NCI-H187 treated with DMSO at 0.1 percent for 48 hours (cell line): ENCODE data around the gene DENND6B.
"Not testable (repeated sequence)": the region's sequence is repeated elsewhere in the genome, so short reads cannot be mapped to it uniquely, and the experiment has no call there.

Experiments used
- DNase-seq: peaks from one replicate; lab custom pipeline; 2025; lab: John Stamatoyannopoulos, UW

The DENND6B gene, protein sequence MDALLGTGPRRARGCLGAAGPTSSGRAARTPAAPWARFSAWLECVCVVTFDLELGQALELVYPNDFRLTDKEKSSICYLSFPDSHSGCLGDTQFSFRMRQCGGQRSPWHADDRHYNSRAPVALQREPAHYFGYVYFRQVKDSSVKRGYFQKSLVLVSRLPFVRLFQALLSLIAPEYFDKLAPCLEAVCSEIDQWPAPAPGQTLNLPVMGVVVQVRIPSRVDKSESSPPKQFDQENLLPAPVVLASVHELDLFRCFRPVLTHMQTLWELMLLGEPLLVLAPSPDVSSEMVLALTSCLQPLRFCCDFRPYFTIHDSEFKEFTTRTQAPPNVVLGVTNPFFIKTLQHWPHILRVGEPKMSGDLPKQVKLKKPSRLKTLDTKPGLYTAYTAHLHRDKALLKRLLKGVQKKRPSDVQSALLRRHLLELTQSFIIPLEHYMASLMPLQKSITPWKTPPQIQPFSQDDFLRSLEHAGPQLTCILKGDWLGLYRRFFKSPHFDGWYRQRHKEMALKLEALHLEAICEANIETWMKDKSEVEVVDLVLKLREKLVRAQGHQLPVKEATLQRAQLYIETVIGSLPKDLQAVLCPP

DNA sequence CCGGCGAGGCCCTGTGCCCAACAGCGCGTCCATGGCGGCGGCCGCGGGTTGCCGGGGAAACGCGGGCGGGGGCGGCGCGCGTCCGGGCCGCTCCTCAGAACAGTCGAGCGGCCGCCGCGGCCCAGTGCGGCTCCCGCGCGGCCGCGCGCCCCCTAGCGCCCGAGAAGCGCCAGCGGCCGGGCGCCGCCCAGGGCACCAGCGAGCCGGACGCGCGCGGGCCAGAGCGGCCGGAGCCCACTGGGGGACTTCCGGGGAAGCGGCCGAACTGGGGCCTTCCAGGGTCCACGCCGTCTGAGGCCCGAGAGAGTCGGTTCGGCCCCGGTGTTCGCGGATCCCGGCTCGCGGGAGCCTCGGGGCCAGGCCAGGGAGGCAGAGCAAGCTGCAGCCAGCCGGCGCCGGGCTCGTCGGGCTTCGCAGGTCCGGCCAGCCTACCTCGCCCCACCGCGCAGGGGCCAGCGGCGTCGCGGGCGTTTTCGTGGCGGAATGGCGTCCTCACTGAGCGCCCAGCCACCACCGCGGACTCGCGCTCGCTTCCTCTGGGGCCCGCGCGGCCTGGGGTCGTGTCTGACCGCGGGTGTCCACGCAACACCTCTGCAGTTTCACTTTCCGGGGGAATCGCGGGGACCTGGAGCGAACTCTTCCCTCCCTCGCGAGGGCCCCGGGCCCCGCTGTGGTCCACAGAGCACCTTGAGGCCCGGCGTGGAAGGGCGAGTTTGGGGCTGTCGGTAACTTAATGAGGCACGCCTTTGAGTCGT lies at the start of gene DENND6B:
DENND6B (minus strand) TSS at position 57 of the 755 bp plus-strand sequence; CDS start at position 33, 24 bp downstream.
- no peak for DNase-seq

DNA sequence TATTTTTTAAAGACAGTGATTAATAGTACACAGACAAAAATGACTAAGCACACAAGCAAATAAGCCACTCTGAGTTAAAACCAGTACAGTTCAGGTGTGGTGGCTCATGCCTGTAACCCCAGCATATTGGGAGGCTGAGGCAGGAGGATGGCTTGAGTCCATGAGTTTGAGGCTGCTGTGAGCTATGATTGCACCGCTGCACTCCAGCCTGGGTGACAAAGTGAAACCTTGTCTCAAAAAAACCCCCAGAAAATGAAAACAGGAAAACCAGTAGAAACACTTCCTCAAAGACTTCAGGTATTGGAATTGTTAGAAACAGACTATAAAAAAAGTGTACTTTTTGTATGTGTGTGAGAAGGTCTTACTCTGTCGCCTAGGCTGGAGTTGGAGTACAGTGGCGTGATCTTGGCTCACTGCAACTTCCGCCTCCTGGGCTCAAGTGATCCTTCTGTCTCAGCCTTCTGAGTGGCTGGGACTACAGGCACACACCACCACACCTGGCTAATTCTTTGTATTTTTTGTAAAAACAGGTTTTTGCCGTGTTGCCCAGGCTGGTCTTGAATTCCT lies 49.4 kb upstream of the DENND6B start:
- DNase-seq: no peak

DNA sequence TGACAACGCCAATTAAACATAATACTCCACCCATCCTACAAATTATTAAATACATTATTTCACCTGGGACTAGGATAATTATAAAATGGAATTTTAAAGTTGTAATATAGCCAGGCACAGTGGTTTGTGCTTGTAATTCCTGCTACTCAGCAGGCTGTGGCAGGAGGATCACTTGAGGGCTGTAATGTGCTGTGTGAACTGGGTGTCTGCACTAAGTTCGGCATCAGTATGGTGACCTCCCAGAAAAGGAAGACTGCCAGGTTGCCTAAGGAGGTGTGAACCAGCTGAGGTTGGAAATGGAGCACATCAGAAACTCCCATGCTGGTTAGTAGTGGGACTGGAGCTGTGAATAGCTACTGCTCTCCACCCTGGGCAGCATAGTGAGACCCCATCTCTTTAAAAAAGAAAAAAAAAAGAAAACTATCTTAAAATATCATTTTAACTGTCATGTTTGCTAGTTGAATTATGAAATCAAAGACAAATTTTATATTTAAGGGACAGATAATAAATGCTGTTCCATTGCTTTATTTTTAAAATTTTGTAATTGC lies 44.4 kb upstream of the DENND6B start:
- no peak for DNase-seq

DNA sequence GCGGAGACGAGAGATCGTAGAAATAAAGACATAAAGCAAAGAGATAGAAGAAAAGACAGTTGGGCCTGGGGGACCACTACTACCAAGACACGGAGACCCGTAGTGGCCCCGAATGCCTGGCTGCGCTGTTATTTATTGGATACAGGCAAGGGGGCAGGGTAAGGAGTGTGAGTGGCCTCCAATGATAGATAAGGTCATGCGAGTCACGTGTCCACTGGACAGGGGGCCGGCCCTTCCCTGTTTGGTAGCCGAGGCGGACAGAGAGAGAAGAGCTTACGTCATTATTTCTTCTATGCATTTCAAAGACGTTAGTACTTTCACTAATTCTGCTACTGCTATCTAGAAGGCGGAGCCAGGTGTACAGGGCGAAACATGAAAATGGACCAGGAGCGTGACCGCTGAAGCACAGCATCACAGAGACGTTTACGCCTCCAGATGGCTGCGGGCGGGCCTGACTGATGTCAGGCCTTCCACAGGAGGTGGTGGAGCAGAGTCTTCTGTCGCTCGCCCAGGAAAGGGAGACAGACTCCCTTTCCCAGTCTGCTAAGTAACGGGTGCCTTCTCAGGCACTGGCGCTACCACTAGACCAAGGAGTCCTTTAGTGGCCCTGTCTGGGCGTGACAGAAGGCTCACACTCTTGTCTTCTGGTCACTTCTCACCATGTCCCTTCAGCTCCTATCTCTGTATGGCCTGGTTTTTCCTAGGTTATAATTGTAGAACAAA lies 41.1 kb upstream of the DENND6B start:
- DNase-seq: no peak

DNA sequence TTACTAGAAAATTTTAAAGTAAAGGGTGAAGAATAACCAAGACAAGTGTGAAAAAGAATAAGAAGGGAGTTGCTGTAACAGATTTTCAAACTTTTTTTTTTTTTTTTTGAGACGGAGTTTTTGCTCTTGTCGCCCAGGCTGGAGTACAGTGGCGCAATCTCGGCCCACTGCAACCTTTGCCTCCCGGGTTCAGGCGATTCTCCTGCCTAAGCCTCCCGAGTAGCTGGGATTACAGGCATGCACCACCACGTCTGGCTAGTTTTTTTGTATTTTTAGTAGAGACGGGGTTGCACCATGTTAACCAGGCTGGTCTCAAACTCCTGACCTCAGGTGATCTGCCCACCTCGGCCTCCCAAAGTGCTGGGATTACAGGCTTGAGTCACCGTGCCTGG lies 37.0 kb upstream of the DENND6B start:
- not testable (repeated sequence) for DNase-seq

DNA sequence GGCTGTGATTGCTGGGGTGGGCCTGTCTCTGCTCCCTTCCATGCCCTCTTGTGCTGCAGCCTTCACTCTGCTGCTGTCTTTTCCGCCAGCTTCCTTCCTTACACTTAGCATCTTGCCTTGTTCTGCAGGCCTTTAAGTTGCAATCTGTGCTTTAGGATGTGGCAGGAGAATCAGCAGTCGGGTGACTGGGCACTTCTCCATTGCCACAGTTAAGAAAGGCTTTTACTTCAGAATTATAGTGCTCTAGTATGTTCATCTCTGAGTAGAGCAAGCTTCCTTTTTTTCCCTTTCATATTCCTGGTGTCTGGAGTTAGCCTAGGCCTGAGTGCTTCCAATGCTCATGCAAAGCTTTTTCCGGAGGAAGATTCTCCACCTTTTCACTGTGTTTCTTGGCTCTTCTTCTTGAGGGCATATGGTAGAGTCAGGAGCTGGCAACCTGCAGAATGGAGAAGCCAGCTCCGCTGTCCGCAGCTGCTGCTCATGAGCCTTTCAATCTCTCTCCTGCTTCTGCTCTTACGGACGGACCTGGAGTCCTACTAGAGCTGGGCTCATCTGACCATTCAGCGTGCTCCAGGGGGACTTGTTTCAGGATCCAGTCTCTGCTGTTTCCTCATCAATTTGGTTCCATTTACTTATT lies 36.5 kb upstream of the DENND6B start:
- DNase-seq: no peak

DNA sequence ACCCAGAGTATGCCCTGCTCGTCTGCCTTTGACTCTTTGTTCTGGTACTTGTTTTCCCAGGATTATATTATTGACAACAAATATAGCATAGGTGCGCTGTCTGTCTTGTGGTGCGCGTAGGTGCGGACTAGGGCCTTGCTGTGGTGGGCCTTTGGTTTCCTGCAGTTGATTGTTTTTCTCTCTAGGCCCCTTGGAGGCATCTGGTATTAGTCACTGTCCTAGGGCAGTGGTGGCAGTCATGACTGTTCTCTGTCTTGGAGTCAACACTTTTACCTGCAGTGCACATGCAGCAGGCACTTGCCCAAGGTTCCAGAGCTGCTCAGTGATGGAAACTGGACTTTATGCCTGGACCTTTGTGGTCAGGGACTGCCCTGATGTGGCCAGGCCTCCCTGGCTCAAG lies 34.9 kb upstream of the DENND6B start:
- no peak for DNase-seq

DNA sequence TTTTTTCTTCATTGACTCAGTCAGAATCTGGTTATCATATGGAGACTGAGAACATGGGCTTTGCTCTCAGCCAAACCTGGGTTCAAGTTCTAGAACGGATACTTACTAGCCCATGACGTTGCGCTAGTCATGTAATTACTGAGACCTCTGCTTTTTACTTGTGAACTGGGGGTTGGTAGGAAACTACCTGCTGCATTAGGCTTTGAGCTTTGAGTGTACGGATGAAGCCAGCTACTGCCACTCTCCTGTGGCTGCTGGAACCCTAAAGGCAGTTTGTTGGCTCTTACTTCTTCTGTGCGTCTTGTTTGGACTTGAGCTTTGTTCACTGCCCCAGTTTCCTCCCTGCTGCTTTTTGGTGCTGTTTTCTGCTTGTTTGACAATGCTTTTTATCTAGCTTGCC lies 34.4 kb upstream of the DENND6B start:
- DNase-seq: no peak

DNA sequence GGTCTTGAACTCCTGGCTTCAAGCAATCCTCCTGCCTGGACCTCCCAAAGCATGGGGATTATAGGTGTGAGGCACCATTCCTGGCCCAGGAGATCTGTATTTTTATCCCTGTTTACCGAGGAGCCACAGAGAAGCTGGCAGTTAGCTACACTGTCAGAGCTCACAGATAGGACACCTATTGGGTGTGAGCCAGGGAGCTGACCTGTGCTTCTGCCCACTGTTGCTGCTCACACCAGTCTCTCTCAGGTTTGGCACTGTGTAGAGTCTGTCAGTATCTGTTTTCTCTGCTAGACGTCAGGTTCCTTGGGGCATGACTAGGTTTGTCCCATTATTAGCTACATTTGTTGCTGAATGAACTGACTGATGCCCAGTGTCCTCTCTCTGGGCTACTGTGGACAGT lies 33.8 kb upstream of the DENND6B start:
- DNase-seq: no peak

DNA sequence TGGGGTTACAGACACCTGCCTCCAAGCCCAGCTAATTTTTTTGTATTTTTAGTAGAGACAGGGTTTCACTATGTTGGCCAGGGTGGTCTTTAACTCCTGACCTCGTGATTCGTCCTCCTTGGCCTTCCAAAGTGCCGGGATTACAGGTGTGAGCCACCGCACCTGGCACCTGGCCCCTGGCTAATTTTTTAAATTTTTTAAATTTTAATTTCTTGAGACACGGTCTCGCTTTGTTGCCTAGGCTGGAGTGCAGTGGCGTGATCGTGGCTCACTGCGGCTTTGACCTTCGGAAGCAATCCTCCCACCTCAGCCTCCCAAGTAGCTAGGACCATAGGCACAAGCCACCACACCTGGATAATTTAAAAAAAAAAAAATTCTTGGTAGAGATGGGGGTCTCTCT lies 30.9 kb upstream of the DENND6B start:
- no peak for DNase-seq

DNA sequence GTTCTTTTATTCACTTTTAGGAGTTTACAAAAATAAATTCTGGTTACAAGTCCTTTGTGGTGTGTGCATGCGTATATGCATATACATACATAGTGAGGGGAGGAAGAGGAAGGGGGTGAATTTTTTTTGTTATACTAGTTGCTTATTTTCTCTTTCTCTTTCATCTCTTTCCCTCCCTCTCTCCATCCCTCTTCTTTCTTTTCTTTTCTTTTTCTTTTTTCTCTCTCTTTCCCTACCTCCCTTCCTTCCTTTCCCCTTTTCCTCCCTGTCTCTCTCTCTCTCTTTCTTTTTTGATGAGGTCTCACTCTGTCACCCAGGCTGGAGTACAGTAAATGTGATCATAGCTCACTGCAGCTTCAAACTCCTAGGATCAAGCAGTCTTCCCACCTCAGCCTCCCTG lies 30.4 kb upstream of the DENND6B start:
- no peak for DNase-seq

DNA sequence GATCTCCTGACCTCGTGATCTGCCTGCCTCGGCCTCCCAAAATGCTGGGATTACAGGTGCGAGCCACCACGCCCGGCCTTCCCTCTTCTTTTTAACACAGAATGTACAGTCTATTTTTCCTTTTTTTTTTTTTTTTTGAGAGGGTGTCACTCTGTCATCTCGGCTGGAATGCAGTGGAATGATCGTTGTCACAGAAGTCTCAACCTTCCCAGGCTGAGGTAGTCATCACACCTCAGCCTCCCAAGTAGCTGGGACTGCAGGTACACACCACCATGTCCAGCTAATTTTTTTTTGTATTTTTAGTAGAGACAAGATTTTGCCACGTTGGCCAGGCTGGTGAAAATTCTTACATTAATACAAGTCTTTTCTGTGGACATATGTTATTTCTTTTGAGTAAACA lies 29.4 kb upstream of the DENND6B start:
- DNase-seq: no peak

DNA sequence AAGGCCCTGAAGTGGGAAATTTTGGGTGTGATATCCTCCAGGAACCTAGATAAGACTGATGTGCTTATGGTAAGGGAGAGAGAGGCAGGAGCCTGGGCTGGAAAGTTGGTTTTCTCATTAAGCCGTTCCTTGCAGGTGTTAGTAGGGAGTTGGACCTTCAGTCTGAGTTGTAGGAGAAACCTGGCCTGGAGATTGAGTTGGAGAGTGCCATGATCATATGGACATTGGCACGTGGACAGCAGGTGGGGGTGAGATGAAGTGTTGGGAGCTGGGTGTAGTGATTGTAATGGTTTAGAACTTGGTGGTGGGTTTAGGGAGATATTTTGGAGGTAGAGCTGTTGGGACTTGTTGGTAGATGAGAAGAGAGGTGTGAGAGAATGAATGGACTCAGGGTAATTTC lies 21.2 kb upstream of the DENND6B start:
- no peak for DNase-seq

DNA sequence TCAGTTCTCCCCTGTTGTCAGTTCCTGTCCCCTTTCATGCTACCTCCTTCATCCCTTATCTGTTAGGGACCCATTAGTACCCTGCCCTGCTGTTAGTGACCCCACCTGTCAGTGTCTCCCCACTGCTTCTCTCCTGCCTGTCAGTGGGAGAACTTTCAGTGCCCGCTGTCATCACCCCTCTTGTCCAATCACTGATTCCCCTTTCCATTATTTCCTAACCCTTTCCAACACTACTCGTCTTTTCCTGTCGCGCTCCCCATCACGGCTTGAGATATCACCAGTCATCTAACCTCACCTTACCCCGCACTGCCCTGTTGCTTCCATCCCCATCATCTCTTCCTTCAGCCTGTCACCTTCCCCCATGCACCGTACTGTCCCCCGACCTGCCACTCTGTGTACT lies 20.3 kb upstream of the DENND6B start:
- DNase-seq: no peak

DNA sequence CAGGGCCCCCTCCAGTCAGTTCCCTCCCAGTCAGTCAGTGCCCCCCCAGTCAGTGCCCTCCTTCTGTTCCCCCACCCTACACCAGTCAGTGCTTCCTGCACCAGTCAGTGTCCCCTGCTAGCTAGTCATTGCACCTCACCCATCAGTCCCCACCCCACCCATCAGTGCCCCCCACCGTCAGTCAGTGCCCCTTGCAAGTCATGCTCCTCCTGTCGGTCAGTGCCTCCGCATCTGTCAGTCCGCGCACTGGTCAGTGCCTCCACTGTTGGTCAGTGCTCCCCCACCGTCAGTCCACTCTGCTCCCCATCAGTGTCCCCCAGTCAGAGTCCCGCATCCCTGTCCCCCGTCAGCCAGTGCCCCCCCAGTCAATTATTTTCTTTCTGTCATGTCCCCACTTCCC lies 19.7 kb upstream of the DENND6B start:
- DNase-seq: no peak

DNA sequence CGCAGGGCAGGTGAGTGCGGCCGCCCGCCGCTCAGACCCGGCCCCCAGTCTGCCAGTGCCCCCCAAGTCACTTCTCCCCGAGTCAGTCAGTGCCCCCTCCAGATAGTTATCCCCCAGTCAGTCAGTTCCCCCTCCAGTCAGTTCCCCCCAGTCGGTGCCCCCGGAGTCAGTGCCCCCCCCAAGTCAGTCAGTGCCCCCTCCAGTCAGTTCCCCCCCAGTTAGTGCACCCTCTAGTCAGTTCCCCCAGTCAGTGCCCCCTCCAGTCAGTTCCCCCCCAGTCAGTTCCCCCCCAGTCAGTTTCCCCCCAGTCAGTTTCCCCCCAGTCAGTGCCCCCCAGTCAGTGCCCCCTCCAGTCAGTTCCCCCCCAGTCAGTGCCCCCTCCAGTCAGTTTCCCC lies 16.7 kb upstream of the DENND6B start:
- DNase-seq: no peak

DNA sequence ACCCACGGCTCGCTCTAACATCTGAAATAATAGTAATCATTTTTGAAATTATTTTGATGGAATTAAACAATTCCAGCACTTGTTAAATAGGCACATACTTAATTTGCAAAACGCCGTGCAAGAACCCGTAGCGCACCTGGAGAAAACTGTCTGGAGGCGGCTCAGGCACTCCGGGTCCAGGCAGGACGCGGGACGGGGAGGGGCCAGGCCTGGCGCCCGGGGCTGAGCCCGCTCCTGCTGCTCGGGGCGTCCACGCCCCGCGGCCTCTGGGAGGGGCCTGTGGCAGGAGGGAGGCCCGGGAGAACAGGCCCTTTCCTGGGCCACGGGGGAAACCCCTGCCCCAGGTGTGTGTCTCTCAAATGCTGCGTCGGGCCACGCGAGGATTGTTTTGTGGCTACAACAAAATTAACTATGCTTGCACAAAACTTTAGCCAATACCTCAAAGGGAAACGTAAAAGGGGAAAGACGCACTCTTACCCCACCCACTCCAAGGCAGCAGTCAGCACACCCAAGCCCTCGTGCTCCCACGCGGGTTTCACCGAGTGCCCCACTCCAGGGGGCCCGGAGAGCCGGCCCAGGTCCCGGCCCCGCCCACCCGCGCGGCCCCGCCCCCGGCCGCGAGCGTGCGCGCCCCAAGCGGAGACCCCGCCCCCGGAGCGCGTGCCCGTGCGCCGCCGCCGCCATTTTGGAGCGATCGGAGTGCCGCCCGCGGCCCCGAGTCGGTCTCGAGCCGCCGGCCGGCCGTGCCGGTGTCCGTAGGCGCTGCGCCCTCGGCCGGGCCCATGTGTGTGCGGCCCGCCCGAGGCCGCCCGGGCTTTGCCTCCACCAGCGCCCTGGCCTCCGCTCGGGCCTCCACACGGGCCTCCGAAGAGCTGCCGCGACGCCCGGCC lies 16.1 kb upstream of the DENND6B start, which contains the start of gene PPP6R2:
PPP6R2 (plus strand) TSS at position 677 of the 890 bp plus-strand sequence. CDS start 50,582 bp downstream, outside the sequence.
- DNase-seq: no peak

DNA sequence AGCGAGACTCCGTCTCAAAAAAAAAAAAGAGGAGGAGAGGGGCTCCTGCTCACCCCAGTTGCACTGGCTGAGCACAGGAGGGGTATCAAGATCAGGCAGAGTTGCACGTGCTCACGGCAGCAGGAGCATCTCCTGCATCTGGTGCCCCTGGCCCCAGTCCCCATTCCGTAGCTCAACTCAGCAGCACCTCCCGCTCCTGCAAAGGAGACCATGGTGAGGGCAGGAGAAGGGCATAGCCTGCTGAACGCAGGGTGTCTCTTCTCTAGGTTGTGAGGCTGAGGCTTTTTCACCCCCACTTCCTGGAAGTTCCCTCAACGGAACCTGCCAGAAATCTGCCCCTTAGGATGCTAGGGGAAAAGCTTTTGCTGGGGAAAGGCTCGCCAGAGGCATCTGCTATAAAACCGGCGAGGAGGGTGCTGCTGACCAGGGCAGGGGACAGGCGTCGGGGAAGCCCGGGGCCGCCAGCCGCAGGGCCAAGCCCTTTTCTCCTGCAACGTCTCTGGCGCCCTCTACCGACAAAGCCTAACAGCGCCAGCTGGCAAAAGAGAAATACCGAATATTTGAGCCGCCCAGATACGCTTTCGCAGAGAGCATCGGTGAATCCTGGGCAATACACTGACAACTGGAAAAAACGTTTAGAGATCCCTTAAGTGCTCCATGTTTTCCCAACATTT lies 15.3 kb upstream of the DENND6B start:
- no peak for DNase-seq
